Smooth muscle cell (in vitro differentiated cells): ENCODE measurements around the gene C12orf54. TPM values are rescaled to one million over a fixed set of nuclear protein-coding genes. Genes with fewer than 3 reads are reported as not detected.
"Not testable (repeated sequence)": the region's sequence is repeated elsewhere in the genome, so short reads cannot be mapped to it uniquely, and the experiment has no call there.

Experiments used
- DNase-seq: peaks from one replicate; lab custom pipeline; 2025; ENCODE audit not compliant: unreplicated experiment; lab: John Stamatoyannopoulos, UW
- H2AFZ ChIP-seq: fragments of 200-600 bp; sonication (generic); 2 replicates; pipeline ENCODE4 v1.6.0; 2016; ENCODE audit warnings: antibody characterized with exemption, low read depth, mild to moderate bottlenecking
- H3F3A ChIP-seq: fragments of 200-600 bp; sonication (generic); 2 replicates; pipeline ENCODE4 v1.6.0; 2017; ENCODE audit warnings: antibody characterized with exemption, low read depth
- H3K27ac ChIP-seq: fragments of 200-600 bp; sonication (generic); 2 replicates; pipeline ENCODE4 v1.5.1; 2016; ENCODE audit warnings: low read depth, mild to moderate bottlenecking
- H3K27me3 ChIP-seq: fragments of 200-600 bp; sonication (generic); 2 replicates; pipeline ENCODE4 v1.6.1; 2016; ENCODE audit warnings: low read depth, mild to moderate bottlenecking
- H3K36me3 ChIP-seq: fragments of 200-600 bp; sonication (generic); 2 replicates; pipeline ENCODE4 v1.5.1; 2016; ENCODE audit warnings: low read depth
- H3K4me1 ChIP-seq: fragments of 200-600 bp; sonication (generic); 2 replicates; pipeline ENCODE4 v1.5.1; 2016; ENCODE audit warnings: low read depth
- H3K4me2 ChIP-seq: fragments of 200-600 bp; sonication (generic); 2 replicates; pipeline ENCODE4 v1.6.0; 2016; ENCODE audit warnings: mild to moderate bottlenecking
- H3K4me3 ChIP-seq: fragments of 200-600 bp; sonication (generic); 2 replicates; pipeline ENCODE4 v1.5.1; 2016; ENCODE audit warnings: mild to moderate bottlenecking
- H3K79me2 ChIP-seq: fragments of 200-600 bp; sonication (generic); 2 replicates; pipeline ENCODE4 v1.6.0; 2016; ENCODE audit warnings: low read depth, mild to moderate bottlenecking
- H3K9ac ChIP-seq: fragments of 200-600 bp; sonication (generic); 2 replicates; pipeline ENCODE4 v1.6.0; 2016; ENCODE audit warnings: low read depth
- H3K9me3 ChIP-seq: fragments of 200-600 bp; sonication (generic); replicated peaks from 2 replicates; pipeline ENCODE4 v1.5.1; 2016; ENCODE audit warnings: low read depth
- H4K20me1 ChIP-seq: fragments of 200-600 bp; sonication (generic); 2 replicates; pipeline ENCODE4 v1.6.0; 2016; ENCODE audit warnings: low read depth
- WGBS: methylation state at CpG from one replicate; pipeline ENCODE4 v1.1.7; 2016; ENCODE audit warnings: low lambda C conversion rate; 5-methylcytosine and 5-hydroxymethylcytosine counted together
- polyA plus RNA-seq: library from polyadenylated mRNA; unstranded; fragments of >200 nt; fragmentation: Nextera tagmentation; extraction: Ambion mirVana; gene quantifications from 2 replicates; pipeline ENCODE4 v1.2.1, GENCODE V29; 2016
- total RNA-seq: library from RNA; depleted of rRNA; stranded (reverse); fragments of >200 nt; gene quantifications from 2 replicates; pipeline ENCODE4 v1.2.3, GENCODE V29; 2014
- TF ChIP-seq, protein P1 (sequence below): fragments of 200-600 bp; sonication (generic); IDR thresholded peaks from 2 replicates; pipeline ENCODE4 v1.5.1; 2017; ENCODE audit warnings: borderline replicate concordance, mild to moderate bottlenecking, antibody characterized with exemption; ENCODE audit not compliant: insufficient read depth, poor library complexity, severe bottlenecking

Gene C12orf54
- total and polyA plus RNA-seq, 2 experiments from 2014 or later: 0.45 to 1.1 TPM

DNA sequence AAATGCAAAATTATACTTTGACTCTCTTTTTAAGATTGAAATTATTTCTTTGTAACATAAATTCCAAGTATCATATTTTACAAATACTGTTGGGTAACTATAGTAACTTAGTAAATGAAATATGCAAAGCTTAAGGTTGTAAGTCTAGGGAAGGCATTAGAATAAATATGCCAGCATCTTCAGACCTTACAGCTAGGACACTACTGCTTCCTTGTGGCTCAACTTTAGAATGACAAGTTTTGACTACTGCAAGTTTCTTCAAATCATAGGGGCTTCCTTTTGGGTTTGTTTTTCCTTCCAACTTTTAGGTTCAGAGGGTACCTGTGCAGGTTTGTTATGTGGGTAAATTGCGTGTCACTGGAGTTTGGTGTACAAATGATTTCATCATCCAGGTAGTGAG, 27.6 kb upstream of the C12orf54 start:
- 44% methylated on average over 1 of the region's 1 CpG for WGBS
- Histone ChIP-seq H4K20me1 (no peaks in the 10 kb centered on the region), H3K9ac (no peak overlapping the region), H3K27me3 (no peaks in the 10 kb centered on the region), H3K79me2 (no peaks in the 10 kb centered on the region), H3K9me3 (no peaks in the 10 kb centered on the region), H3K4me2 (no peak overlapping the region), H3K36me3 (no peaks in the 10 kb centered on the region), H3K4me1 (no peaks in the 10 kb centered on the region), H2AFZ (no peak overlapping the region), H3K27ac (peak overlapping the region; percentile 46), H3F3A (no peaks in the 10 kb centered on the region), H3K4me3 (no peak overlapping the region)
- no peak for DNase-seq
- TF ChIP-seq, protein P1, sequence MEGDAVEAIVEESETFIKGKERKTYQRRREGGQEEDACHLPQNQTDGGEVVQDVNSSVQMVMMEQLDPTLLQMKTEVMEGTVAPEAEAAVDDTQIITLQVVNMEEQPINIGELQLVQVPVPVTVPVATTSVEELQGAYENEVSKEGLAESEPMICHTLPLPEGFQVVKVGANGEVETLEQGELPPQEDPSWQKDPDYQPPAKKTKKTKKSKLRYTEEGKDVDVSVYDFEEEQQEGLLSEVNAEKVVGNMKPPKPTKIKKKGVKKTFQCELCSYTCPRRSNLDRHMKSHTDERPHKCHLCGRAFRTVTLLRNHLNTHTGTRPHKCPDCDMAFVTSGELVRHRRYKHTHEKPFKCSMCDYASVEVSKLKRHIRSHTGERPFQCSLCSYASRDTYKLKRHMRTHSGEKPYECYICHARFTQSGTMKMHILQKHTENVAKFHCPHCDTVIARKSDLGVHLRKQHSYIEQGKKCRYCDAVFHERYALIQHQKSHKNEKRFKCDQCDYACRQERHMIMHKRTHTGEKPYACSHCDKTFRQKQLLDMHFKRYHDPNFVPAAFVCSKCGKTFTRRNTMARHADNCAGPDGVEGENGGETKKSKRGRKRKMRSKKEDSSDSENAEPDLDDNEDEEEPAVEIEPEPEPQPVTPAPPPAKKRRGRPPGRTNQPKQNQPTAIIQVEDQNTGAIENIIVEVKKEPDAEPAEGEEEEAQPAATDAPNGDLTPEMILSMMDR: peak; percentile 61

- TF ChIP-seq, protein P1: no peak
- Histone ChIP-seq H3K4me3 (no peak overlapping the region), H3K79me2 (no peaks in the 10 kb centered on the region), H4K20me1 (no peaks in the 10 kb centered on the region), H3K4me1 (no peaks in the 10 kb centered on the region), H3K4me2 (no peak overlapping the region), H3K9ac (no peak overlapping the region), H3K27ac (no peak overlapping the region), H3K36me3 (no peaks in the 10 kb centered on the region), H3K9me3 (no peaks in the 10 kb centered on the region), H3F3A (no peaks in the 10 kb centered on the region), H2AFZ (no peak overlapping the region), H3K27me3 (no peaks in the 10 kb centered on the region)
- DNase-seq: no peak
- 63% methylated on average over 2 of the region's 2 CpGs for WGBS
Measured at GRCh38 chr12:48455116-48455515, 27.2 kb upstream of the C12orf54 start.

GRCh38 chr12:48459259-48459658, 23.0 kb upstream of the C12orf54 start:
- H3F3A ChIP-seq: no peaks in the 10 kb centered on the region
- no peaks in the 10 kb centered on the region for H3K4me1 ChIP-seq
- H4K20me1 ChIP-seq: no peaks in the 10 kb centered on the region
- H3K9me3 ChIP-seq: no peaks in the 10 kb centered on the region
- peak overlapping the region; percentile 76 for H2AFZ ChIP-seq
- no peaks in the 10 kb centered on the region for H3K79me2 ChIP-seq
- H3K27ac ChIP-seq: peak overlapping the region; percentile 6
- H3K4me3 ChIP-seq: no peak overlapping the region
- H3K36me3 ChIP-seq: no peaks in the 10 kb centered on the region
- TF ChIP-seq, protein P1: no peak
- H3K27me3 ChIP-seq: no peaks in the 10 kb centered on the region
- H3K9ac ChIP-seq: no peak overlapping the region
- DNase-seq: no peak
- 68% methylated on average over 6 of the region's 6 CpGs for WGBS
- H3K4me2 ChIP-seq: peak overlapping the region; percentile 31

DNA sequence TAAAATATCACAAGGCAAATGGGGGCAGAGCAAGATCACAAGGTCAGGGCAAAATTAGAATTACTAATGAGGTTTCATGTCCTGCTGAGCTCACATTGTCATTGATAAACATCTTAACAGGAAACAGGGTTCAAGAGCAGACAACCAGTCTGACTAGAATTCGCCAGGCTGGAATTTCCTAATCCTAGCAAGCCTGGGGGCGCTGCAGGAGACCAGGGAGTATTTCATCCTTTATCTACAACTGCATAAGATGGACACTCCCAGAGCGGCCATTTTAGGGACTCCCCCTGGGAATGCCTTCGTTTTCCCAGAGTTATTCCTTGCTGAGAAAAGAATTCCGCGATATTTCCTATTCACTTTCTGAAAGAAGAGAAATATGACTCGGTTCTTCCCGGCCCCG, 13.3 kb upstream of the C12orf54 start:
- H3F3A ChIP-seq, H3K4me3 ChIP-seq, H4K20me1 ChIP-seq, H2AFZ ChIP-seq, H3K36me3 ChIP-seq, H3K27ac ChIP-seq, H3K79me2 ChIP-seq, H3K27me3 ChIP-seq, DNase-seq, H3K9ac ChIP-seq, H3K4me1 ChIP-seq, H3K9me3 ChIP-seq, H3K4me2 ChIP-seq: not testable (repeated sequence)
- 86% methylated on average over 9 of the region's 9 CpGs for WGBS
